ENCODE measurements around the gene RNLS. TPM values are rescaled to one million over a fixed set of nuclear protein-coding genes. Genes with fewer than 3 reads are reported as not detected.

RNLS gene
- total and polyA plus RNA-seq, 4 experiments from 2014 or later = 1.7 to 5.8 (median 2.7) TPM

DNA sequence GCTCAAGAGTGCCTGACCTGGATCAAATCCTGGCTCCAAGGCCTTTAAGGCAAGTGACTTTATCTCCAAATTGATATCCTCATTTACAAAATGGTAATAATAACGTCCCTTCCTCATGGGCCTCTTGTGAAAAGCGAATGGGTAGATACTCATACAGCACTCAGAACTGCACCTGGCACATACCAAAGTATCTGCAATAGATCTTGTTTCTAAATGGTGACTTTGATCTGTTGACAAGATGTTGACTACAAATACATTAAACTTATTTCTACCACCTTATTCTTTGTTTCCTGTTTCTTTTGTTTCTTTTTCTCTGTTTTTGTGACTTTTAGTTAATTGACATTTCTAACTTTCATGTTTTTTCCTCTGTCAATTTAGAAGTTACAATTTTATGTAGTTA lies 53.0 kb downstream of the RNLS start:
- H3K27me3 Mint-ChIP-seq = peaks cover 0 to 2% of the 10 kb centered on the region in 2 donors
- no peak overlapping the region for H3K27ac ChIP-seq (ENCODE audit: low read depth, low read length)
- intact Hi-C loops (cut with micrococcal nuclease) = no loop called here

DNA sequence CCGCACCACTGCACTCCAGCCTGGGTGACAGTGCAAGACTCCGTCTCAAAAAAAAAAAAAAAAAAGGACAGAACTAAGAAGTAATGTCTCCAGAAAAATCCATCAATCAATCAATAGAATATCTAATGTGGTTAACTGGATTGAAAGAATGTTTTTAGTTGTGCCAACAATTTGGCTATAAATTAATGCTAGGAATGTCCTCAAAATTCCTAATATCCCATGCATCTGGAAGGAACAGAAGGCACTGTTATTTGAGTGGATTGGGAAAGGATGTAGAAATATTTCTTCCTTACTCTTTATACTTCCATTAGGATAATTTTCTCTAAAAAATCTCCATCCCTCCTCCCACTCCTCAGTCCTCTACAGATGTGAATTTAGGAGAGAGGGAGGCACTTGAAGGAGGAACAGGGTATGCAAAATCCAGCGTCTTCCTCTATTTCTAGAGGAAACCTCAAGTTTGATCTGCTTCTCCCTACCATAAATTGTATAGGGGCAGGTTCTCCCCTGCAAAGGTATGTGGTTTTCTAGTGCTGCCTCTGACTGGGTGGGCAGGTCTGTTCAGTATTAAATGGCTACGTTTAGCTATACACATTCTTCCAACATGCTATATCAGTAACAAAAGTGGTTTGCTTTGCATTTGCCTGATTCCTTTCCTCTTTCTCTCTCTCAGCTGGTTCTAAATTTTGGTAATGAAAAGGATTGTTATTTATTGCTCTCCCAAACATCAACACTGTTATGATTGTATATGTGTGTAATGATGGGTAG lies 54.1 kb downstream of the RNLS start:
- Mint-ChIP-seq H3K27me3 (no peaks in the 10 kb centered on the region), H3K36me3 (no peaks in the 10 kb centered on the region), H3K27ac (no peak overlapping the region), H3K4me1 (peaks cover 0 to 1% (median 0%) of the 10 kb centered on the region in 4 donors), H3K4me3 (no peak overlapping the region), H3K9me3 (no peaks in the 10 kb centered on the region)
- ChIA-PET CTCF (ENCODE audit: partially characterized antibody) (no interaction called here), POLR2A (ENCODE audit: partially characterized antibody) (no interaction called here)
- intact Hi-C loops (cut with micrococcal nuclease) = no loop called here
- Histone ChIP-seq H3K27me3 (ENCODE audit: insufficient read depth, low read length) (no peaks in the 10 kb centered on the region), H3K36me3 (ENCODE audit: insufficient read depth, low read length) (no peaks in the 10 kb centered on the region), H3K4me1 (ENCODE audit: insufficient read depth, low read length) (no peaks in the 10 kb centered on the region), H3K27ac (ENCODE audit: low read depth, low read length) (no peak overlapping the region), H3K4me3 (ENCODE audit: low read length in 2 of 2) (no peak overlapping the region), H3K9me3 (ENCODE audit: control insufficient read depth in 1 of 2, low read length in 2 of 2) (no peaks in the 10 kb centered on the region)
- no peak for DNase-seq

More for the DNA sequence above, 53.0 kb downstream of the RNLS start:
- no peak for DNase-seq
- Histone ChIP-seq H3K4me3 (ENCODE audit: low read length in 2 of 2) (no peak overlapping the region), H3K27me3 (ENCODE audit: insufficient read depth, low read length) (no peaks in the 10 kb centered on the region), H3K9me3 (ENCODE audit: control insufficient read depth in 1 of 2, low read length in 2 of 2) (no peaks in the 10 kb centered on the region), H3K4me1 (ENCODE audit: insufficient read depth, low read length) (no peaks in the 10 kb centered on the region), H3K36me3 (ENCODE audit: insufficient read depth, low read length) (no peaks in the 10 kb centered on the region)
- H3K9me3 Mint-ChIP-seq = no peaks in the 10 kb centered on the region
- peaks cover 0 to 1% (median 0%) of the 10 kb centered on the region in 4 donors for H3K4me1 Mint-ChIP-seq
- no peak overlapping the region for H3K4me3 Mint-ChIP-seq
- CTCF ChIA-PET (ENCODE audit: partially characterized antibody) = no interaction called here
- no peaks in the 10 kb centered on the region for H3K36me3 Mint-ChIP-seq
- POLR2A ChIA-PET (ENCODE audit: partially characterized antibody) = no interaction called here
- H3K27ac Mint-ChIP-seq = no peak overlapping the region

DNA sequence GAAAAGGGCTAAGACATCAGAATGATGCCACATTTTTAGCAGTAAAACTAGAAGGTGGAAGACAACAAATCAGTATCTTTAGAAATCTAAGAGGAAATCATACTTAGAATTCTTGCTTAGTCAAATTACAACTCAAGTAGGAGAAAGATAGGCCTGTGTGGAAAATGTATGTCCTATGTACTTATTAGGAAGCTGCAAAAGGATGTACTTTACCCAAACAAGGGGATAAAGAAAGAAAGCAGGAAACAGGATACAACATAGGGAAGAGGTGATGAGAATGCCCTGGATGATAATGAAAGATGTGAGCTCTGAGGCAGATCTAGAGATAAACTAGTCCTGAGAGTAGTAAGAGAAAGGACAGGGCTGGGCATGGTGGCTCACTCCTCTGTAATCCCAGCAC lies 54.9 kb downstream of the RNLS start:
- DNase-seq = no peak
- H3K4me1 Mint-ChIP-seq = peaks cover 0 to 1% (median 0%) of the 10 kb centered on the region in 4 donors
- Histone ChIP-seq H3K4me1 (ENCODE audit: insufficient read depth, low read length) (no peaks in the 10 kb centered on the region), H3K4me3 (ENCODE audit: low read length in 2 of 2) (no peak overlapping the region), H3K36me3 (ENCODE audit: insufficient read depth, low read length) (no peaks in the 10 kb centered on the region), H3K9me3 (ENCODE audit: control insufficient read depth in 1 of 2, low read length in 2 of 2) (no peaks in the 10 kb centered on the region), H3K27ac (ENCODE audit: low read depth, low read length) (no peak overlapping the region), H3K27me3 (ENCODE audit: insufficient read depth, low read length) (no peaks in the 10 kb centered on the region)
- CTCF ChIA-PET (ENCODE audit: partially characterized antibody) = no interaction called here
- H3K27me3 Mint-ChIP-seq = no peaks in the 10 kb centered on the region
- intact Hi-C loops (cut with micrococcal nuclease) = no loop called here
- POLR2A ChIA-PET (ENCODE audit: partially characterized antibody) = no interaction called here
- no peak overlapping the region for H3K27ac Mint-ChIP-seq
- no peaks in the 10 kb centered on the region for H3K36me3 Mint-ChIP-seq
- no peaks in the 10 kb centered on the region for H3K9me3 Mint-ChIP-seq
- no peak overlapping the region for H3K4me3 Mint-ChIP-seq

DNA sequence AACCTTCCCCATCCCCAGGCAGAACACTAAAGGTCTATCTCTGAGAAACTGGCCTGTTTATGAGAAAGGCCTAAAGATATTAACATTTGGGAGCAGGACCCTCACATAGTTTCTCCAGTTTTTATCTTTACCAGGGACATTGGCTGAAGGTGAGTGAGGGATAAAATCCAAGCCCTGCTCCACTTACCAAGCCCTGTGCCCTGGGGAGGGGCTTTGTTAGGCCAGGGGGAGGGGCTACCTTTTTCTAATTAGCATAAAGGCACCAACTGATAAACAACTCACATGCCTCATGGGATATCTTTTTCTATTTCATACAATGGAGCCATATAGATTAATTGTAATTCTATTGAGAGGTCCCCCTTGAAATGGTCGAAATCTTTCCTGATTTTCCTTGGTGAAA lies 55.9 kb downstream of the RNLS start:
- DNase-seq = no peak
- no peak overlapping the region for H3K4me3 Mint-ChIP-seq
- CTCF ChIA-PET (ENCODE audit: partially characterized antibody) = no interaction called here
- POLR2A ChIA-PET (ENCODE audit: partially characterized antibody) = no interaction called here
- H3K27ac Mint-ChIP-seq = no peak overlapping the region
- Histone ChIP-seq H3K9me3 (ENCODE audit: control insufficient read depth in 1 of 2, low read length in 2 of 2) (no peaks in the 10 kb centered on the region), H3K4me1 (ENCODE audit: insufficient read depth, low read length) (no peaks in the 10 kb centered on the region), H3K27me3 (ENCODE audit: insufficient read depth, low read length) (no peaks in the 10 kb centered on the region), H3K4me3 (ENCODE audit: low read length in 2 of 2) (no peak overlapping the region), H3K36me3 (ENCODE audit: insufficient read depth, low read length) (no peaks in the 10 kb centered on the region), H3K27ac (ENCODE audit: low read depth, low read length) (no peak overlapping the region)
- H3K27me3 Mint-ChIP-seq = no peaks in the 10 kb centered on the region
- intact Hi-C loops (cut with micrococcal nuclease) = no loop called here
- H3K36me3 Mint-ChIP-seq = no peaks in the 10 kb centered on the region
- peaks cover 0 to 1% (median 0%) of the 10 kb centered on the region in 4 donors for H3K4me1 Mint-ChIP-seq
- no peaks in the 10 kb centered on the region for H3K9me3 Mint-ChIP-seq

DNA sequence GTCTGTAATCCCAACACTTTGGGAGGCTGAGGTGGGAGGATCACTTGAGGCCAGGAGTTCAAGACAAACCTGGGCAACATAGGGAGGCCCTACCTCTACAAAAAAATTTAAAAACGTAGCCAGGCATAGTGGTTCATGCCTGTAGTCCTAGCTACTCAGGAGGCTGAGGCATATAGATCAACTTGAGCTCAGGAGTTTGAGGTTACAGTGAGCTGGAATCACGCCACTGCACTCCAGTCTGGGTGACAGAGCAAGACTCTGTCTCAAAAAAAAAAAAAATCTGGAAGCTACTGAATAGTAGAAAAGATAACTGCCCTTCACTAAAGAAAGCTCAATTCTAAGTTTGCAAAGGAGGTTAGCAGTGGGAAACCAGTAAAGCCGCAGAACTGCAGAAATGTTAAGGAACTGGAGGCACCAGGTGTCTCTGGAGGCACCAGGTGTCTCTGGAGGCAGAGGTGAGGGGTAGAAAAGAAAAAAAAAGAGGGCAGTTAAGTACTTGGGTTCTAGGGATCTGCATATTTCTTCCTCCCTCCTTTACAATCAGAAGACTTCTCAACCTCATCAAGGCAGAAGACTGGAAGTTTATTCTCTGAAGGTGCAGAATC lies 56.5 kb downstream of the RNLS start:
- Mint-ChIP-seq H3K27ac (no peak overlapping the region), H3K4me3 (no peak overlapping the region), H3K4me1 (peaks cover 0 to 1% (median 0%) of the 10 kb centered on the region in 4 donors), H3K27me3 (no peaks in the 10 kb centered on the region), H3K9me3 (no peaks in the 10 kb centered on the region), H3K36me3 (no peaks in the 10 kb centered on the region)
- DNase-seq = no peak
- no peaks in the 10 kb centered on the region for H3K9me3 ChIP-seq (ENCODE audit: control insufficient read depth in 1 of 2, low read length in 2 of 2)
- no peak overlapping the region for H3K27ac ChIP-seq (ENCODE audit: low read depth, low read length)
- H3K4me1 ChIP-seq (ENCODE audit: insufficient read depth, low read length) = no peaks in the 10 kb centered on the region
- ChIA-PET CTCF (ENCODE audit: partially characterized antibody) (no interaction called here), POLR2A (ENCODE audit: partially characterized antibody) (no interaction called here)
- intact Hi-C loops (cut with micrococcal nuclease) = no loop called here
- no peaks in the 10 kb centered on the region for H3K27me3 ChIP-seq (ENCODE audit: insufficient read depth, low read length)
- H3K36me3 ChIP-seq (ENCODE audit: insufficient read depth, low read length) = no peaks in the 10 kb centered on the region
- H3K4me3 ChIP-seq (ENCODE audit: low read length in 2 of 2) = no peak overlapping the region

DNA sequence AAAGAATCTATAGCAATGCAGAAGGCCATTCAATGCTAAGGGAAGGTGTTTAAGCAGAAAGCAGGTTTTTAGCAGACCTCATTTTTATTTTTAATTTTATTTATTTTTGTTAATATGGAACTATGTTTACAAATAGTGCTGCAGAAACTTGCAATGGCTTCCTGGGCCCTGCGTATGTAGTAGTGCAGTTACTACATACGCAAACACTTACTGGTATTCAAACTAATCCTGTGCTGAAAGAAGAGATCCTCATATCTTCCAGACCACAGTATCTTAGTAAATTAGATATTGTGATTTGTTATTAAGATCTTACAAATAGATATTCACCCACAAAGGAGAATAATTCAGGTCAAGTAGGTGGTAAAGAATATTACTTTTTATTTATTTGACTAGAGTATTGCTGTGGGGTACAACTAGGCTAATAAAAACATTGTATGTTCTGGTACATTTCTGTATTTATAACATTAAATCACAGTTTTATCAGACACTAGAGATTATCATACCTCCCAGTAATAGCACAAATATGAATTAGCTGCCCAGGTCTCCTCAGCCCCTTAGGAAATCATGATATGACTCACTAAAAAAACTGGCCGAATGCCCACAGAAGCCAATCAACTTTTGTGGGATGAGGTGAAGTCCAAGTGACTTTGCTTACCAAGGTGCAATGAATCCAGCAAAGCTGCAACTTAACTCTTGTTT lies 57.6 kb downstream of the RNLS start:
- peaks cover 0 to 1% (median 0%) of the 10 kb centered on the region in 4 donors for H3K4me1 Mint-ChIP-seq
- no peaks in the 10 kb centered on the region for H3K9me3 ChIP-seq (ENCODE audit: control insufficient read depth in 1 of 2, low read length in 2 of 2)
- H3K27ac ChIP-seq (ENCODE audit: low read depth, low read length) = no peak overlapping the region
- H3K4me3 ChIP-seq (ENCODE audit: low read length in 2 of 2) = no peak overlapping the region
- no peaks in the 10 kb centered on the region for H3K36me3 ChIP-seq (ENCODE audit: insufficient read depth, low read length)
- no peaks in the 10 kb centered on the region for H3K4me1 ChIP-seq (ENCODE audit: insufficient read depth, low read length)
- H3K9me3 Mint-ChIP-seq = no peaks in the 10 kb centered on the region
- H3K4me3 Mint-ChIP-seq = no peak overlapping the region
- no peaks in the 10 kb centered on the region for H3K36me3 Mint-ChIP-seq
- intact Hi-C loops (cut with micrococcal nuclease) = no loop called here
- ChIA-PET CTCF (ENCODE audit: partially characterized antibody) (no interaction called here), POLR2A (ENCODE audit: partially characterized antibody) (no interaction called here)
- H3K27ac Mint-ChIP-seq = no peak overlapping the region
- no peaks in the 10 kb centered on the region for H3K27me3 Mint-ChIP-seq
- no peaks in the 10 kb centered on the region for H3K27me3 ChIP-seq (ENCODE audit: insufficient read depth, low read length)
- DNase-seq = no peak

DNA sequence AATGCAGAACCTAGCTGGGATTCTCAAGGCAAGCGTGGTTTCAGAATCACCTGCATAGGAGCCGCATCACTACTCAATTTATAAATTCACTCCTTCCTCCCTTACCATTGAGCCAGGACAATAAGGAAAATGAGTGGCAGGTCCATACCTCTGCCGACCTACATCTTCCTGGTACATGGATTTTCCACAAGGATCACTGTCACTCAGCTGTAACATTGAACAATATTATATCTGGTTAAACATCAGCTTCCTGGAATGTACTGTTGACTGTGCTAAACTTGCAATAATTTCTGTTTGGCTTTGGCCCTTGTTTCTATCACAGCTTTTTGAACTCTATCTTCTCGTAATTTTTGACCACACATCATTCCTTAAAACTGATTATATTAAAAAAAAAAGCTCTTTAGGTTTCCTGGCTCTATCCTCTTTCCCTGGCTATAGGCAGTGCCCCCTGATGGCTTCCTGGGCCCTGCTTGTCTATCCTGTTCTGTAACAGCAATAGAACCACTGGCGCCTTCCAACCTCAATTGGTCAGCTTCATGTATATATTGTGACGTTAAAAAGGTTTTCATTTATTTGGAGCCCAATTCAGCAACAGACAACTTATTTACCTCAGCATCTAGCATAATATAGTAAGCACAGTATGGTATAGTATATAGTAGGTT lies 59.2 kb downstream of the RNLS start:
- Histone ChIP-seq H3K9me3 (ENCODE audit: control insufficient read depth in 1 of 2, low read length in 2 of 2) (no peaks in the 10 kb centered on the region), H3K27ac (ENCODE audit: low read depth, low read length) (no peak overlapping the region), H3K36me3 (ENCODE audit: insufficient read depth, low read length) (no peaks in the 10 kb centered on the region), H3K4me3 (ENCODE audit: low read length in 2 of 2) (no peak overlapping the region), H3K27me3 (ENCODE audit: insufficient read depth, low read length) (no peaks in the 10 kb centered on the region), H3K4me1 (ENCODE audit: insufficient read depth, low read length) (no peaks in the 10 kb centered on the region)
- ChIA-PET POLR2A (ENCODE audit: partially characterized antibody) (no interaction called here), CTCF (ENCODE audit: partially characterized antibody) (no interaction called here)
- no peaks in the 10 kb centered on the region for H3K9me3 Mint-ChIP-seq
- no peak overlapping the region for H3K4me3 Mint-ChIP-seq
- H3K36me3 Mint-ChIP-seq = no peaks in the 10 kb centered on the region
- peaks cover 0 to 1% (median 0%) of the 10 kb centered on the region in 4 donors for H3K4me1 Mint-ChIP-seq
- peaks cover 0 to 2% of the 10 kb centered on the region in 2 donors for H3K27me3 Mint-ChIP-seq
- no peak overlapping the region for H3K27ac Mint-ChIP-seq
- no peak for DNase-seq
- intact Hi-C loops (cut with micrococcal nuclease) = no loop called here

Data from CD4-positive, alpha-beta memory T cell (primary cell).